SK-N-SH (cell line): ENCODE data around the gene CCNF. TPM values are rescaled to one million over a fixed set of nuclear protein-coding genes. Genes with fewer than 3 reads are reported as not detected.

Experiments used
- CTCF ChIA-PET: fragments of 300-600, 350-600 bp; formaldehyde crosslinking; extraction: SDS; loops from one replicate; lab custom pipeline; 2021; lab: Yijun Ruan, JAX
- POLR2A ChIA-PET: fragments of 350-600 bp; sonication (Branson Sonifier 250); formaldehyde crosslinking; extraction: SDS; loops from one replicate; lab custom pipeline; 2020; ENCODE audit warnings: antibody characterized with exemption, inconsistent platforms; lab: Yijun Ruan, JAX
- DNase-seq: peaks from one replicate; pipeline ENCODE4 v3.0.0; 2012
- H2AFZ ChIP-seq: fragments of 200-600 bp; sonication (generic); 2 replicates; pipeline ENCODE4 v1.8.1; 2016; ENCODE audit warnings: antibody characterized with exemption, mild to moderate bottlenecking, low read depth
- H3F3A ChIP-seq: fragments of 200-600 bp; sonication (generic); replicated peaks from 2 replicates; pipeline ENCODE3; 2016; ENCODE audit warnings: antibody characterized with exemption, mild to moderate bottlenecking; ENCODE audit not compliant: insufficient read depth
- H3K27ac ChIP-seq, 2 experiments: fragments of 200-500 bp in 1 of 2; fragments of 200-600 bp in 1 of 2; sonication (Bioruptor generic) in 1 of 2; sonication (generic), shearing (Covaris generic) in 1 of 2; 2 replicates each; pipeline versions ENCODE4 v1.5.1 to v1.6.1; 2014 to 2016; ENCODE audit warnings: low read depth in 2 of 2, inconsistent platforms in 1 of 2, low read length in 1 of 2, mild to moderate bottlenecking in 1 of 2, mixed read lengths in 1 of 2
- H3K27me3 ChIP-seq: fragments of 200-600 bp; sonication (generic), shearing (Covaris generic); 2 replicates; pipeline ENCODE4 v1.6.1; 2016; ENCODE audit warnings: mixed run types; ENCODE audit not compliant: insufficient read depth
- H3K36me3 ChIP-seq, 2 experiments: fragments of 200-500 bp in 1 of 2; fragments of 200-600 bp in 1 of 2; sonication (Bioruptor generic) in 1 of 2; sonication (generic) in 1 of 2; replicated peaks in 1 of 2; 2 replicates each; pipeline versions ENCODE3 to v1.5.1; 2014 to 2016; ENCODE audit warnings: low read length in 1 of 2, mild to moderate bottlenecking in 1 of 2; ENCODE audit not compliant: insufficient read depth in 2 of 2, control insufficient read depth in 1 of 2
- H3K4me1 ChIP-seq, 2 experiments: fragments of 200-500 bp in 1 of 2; fragments of 200-600 bp in 1 of 2; sonication (Bioruptor generic) in 1 of 2; sonication (generic), shearing (Covaris generic) in 1 of 2; 2 replicates each; pipeline versions ENCODE4 v1.5.1 to v1.6.1; 2014 to 2016; ENCODE audit warnings: low read depth in 1 of 2, low read length in 1 of 2, mixed run types in 1 of 2; ENCODE audit not compliant: insufficient read depth in 2 of 2, control insufficient read depth in 1 of 2
- H3K4me2 ChIP-seq: fragments of 200-600 bp; sonication (generic), shearing (Covaris generic); 2 replicates; pipeline ENCODE4 v1.6.1; 2017; ENCODE audit warnings: mixed run types
- H3K4me3 ChIP-seq, 2 experiments: fragments of 200-500 bp in 1 of 2; fragments of 200-600 bp in 1 of 2; sonication (Bioruptor generic) in 1 of 2; sonication (generic), shearing (Covaris generic) in 1 of 2; 2 replicates each; pipeline versions ENCODE4 v1.5.1 to v1.8.1; 2014 to 2016; ENCODE audit warnings: low read depth in 2 of 2, inconsistent platforms in 1 of 2, low read length in 1 of 2, mild to moderate bottlenecking in 1 of 2, mixed read lengths in 1 of 2, moderate library complexity in 1 of 2
- H3K79me2 ChIP-seq: fragments of 200-600 bp; sonication (generic); 2 replicates; pipeline ENCODE4 v1.8.1; 2017; ENCODE audit warnings: mild to moderate bottlenecking; ENCODE audit not compliant: insufficient read depth
- H3K9ac ChIP-seq: fragments of 200-600 bp; sonication (generic); 2 replicates; pipeline ENCODE4 v1.6.1; 2017; ENCODE audit warnings: mixed run types
- H3K9me2 ChIP-seq: fragments of 200-600 bp; sonication (generic); 2 replicates; pipeline ENCODE4 v1.6.1; 2017; ENCODE audit warnings: mixed run types
- H3K9me3 ChIP-seq: fragments of 200-600 bp; sonication (generic); 2 replicates; pipeline ENCODE4 v1.6.1; 2017; ENCODE audit warnings: mixed run types, mild to moderate bottlenecking, moderate library complexity
- H4K20me1 ChIP-seq: fragments of 200-600 bp; sonication (generic); 2 replicates; pipeline ENCODE4 v1.6.1; 2017; ENCODE audit warnings: mild to moderate bottlenecking, mixed run types; ENCODE audit not compliant: insufficient read depth
- ELF1 ChIP-seq: IDR thresholded peaks from 2 replicates; pipeline ENCODE4 v1.4.0; 2012
- EP300 ChIP-seq, 2 experiments: IDR thresholded peaks; 2 replicates each; pipeline versions ENCODE4 v1.4.0 to v1.6.1; 2012; ENCODE audit warnings: borderline replicate concordance in 1 of 2, low read depth in 1 of 2, low read length in 1 of 2
- EZH2phosphoT487 ChIP-seq: fragments of 200-600 bp; sonication (generic); IDR thresholded peaks from 2 replicates; pipeline ENCODE4 v1.6.1; 2017; ENCODE audit warnings: low read depth, mixed run types, mild to moderate bottlenecking, antibody characterized with exemption, moderate library complexity, borderline replicate concordance
- FOXJ3 ChIP-seq: sonication (generic); formaldehyde crosslinking; IDR thresholded peaks from 2 replicates; pipeline ENCODE4 v1.5.1; 2020; ENCODE audit warnings: mild to moderate bottlenecking, missing genetic modification reagents
- GATA2 ChIP-seq: sonication (generic); formaldehyde crosslinking; IDR thresholded peaks from 2 replicates; pipeline ENCODE4 v1.5.0; 2020; ENCODE audit warnings: mild to moderate bottlenecking, missing genetic modification reagents
- IRF3 ChIP-seq: fragments of 150-350 bp; IDR thresholded peaks from 2 replicates; pipeline ENCODE4 v1.6.1; 2016; ENCODE audit warnings: mild to moderate bottlenecking, low read depth, low read length
- POLR2AphosphoS5 ChIP-seq: IDR thresholded peaks from 2 replicates; pipeline ENCODE4 v1.6.1; 2012; ENCODE audit warnings: low read depth, low read length
- RAD21 ChIP-seq: IDR thresholded peaks from 2 replicates; pipeline ENCODE4 v1.6.1; 2012; ENCODE audit warnings: mild to moderate bottlenecking, low read length
- RCOR1 ChIP-seq: fragments of 150-350 bp; IDR thresholded peaks from 2 replicates; pipeline ENCODE4 v1.6.1; 2017; ENCODE audit warnings: antibody characterized with exemption, low read length
- RFX5 ChIP-seq: IDR thresholded peaks from 2 replicates; pipeline ENCODE4 v1.6.1; 2012; ENCODE audit warnings: mild to moderate bottlenecking, improper control_type of control experiment, low read length
- RXRA ChIP-seq: IDR thresholded peaks from 2 replicates; pipeline ENCODE4 v1.4.0; 2012; ENCODE audit warnings: low read depth, mild to moderate bottlenecking, borderline replicate concordance
- SIN3A ChIP-seq: IDR thresholded peaks from 2 replicates; pipeline ENCODE4 v1.6.1; 2012; ENCODE audit warnings: low read depth, mild to moderate bottlenecking, low read length, moderate library complexity, borderline replicate concordance
- SMC3 ChIP-seq: IDR thresholded peaks from 2 replicates; pipeline ENCODE4 v1.6.1; 2012; ENCODE audit warnings: low read depth, low read length, improper control_type of control experiment
- TCF12 ChIP-seq: IDR thresholded peaks from 2 replicates; pipeline ENCODE4 v1.4.0; 2012
- TEAD4 ChIP-seq: IDR thresholded peaks from 2 replicates; pipeline ENCODE4 v1.4.0; 2012; ENCODE audit warnings: mild to moderate bottlenecking, borderline replicate concordance; ENCODE audit not compliant: insufficient read depth
- USF1 ChIP-seq: IDR thresholded peaks from 2 replicates; pipeline ENCODE4 v1.4.0; 2012; ENCODE audit warnings: low read depth, borderline replicate concordance
- USF2 ChIP-seq: fragments of 150-350 bp; IDR thresholded peaks from 2 replicates; pipeline ENCODE4 v1.6.1; 2017; ENCODE audit warnings: antibody characterized with exemption, low read length, low read depth, borderline replicate concordance
- ZBTB33 ChIP-seq: IDR thresholded peaks from 2 replicates; pipeline ENCODE4 v1.4.0; 2012; ENCODE audit warnings: low read depth, borderline replicate concordance
- WGBS: methylation state at CpG from one replicate; pipeline ENCODE4 v1.1.6; 2017; ENCODE audit warnings: low lambda C conversion rate; 5-methylcytosine and 5-hydroxymethylcytosine counted together
- polyA plus RNA-seq, 3 experiments: library from polyadenylated mRNA; depleted of rRNA; stranded (reverse); fragments of >200 nt; gene quantifications; 2 replicates each; pipeline ENCODE4 v1.2.3, GENCODE V29; 2012

Gene CCNF
- polyA plus RNA-seq, 1 of the 3 experiments (the other 2 are of a cell fraction) = 4.6 TPM

- H3K27ac ChIP-seq = no peak overlapping the region
- H2AFZ ChIP-seq = no peak overlapping the region
- H3K79me2 ChIP-seq = peaks cover 18% of the 10 kb centered on the region
- no peaks in the 10 kb centered on the region for H3K9me2 ChIP-seq
- CTCF ChIA-PET = interaction anchor here (0.9 to 4.1 kb wide), 3 partner anchors 10 to 493 kb away, joined by 3 to 20 read pairs (median 9); partner anchors contain the start of gene GFER
- H3K9me3 ChIP-seq = no peaks in the 10 kb centered on the region
- peaks cover 9% of the 10 kb centered on the region for H3F3A ChIP-seq
- no peak for DNase-seq
- peak overlapping the region; percentile 95 for H3K4me2 ChIP-seq
- TF ChIP-seq TCF12 = no peak
- no peak overlapping the region for H3K4me3 ChIP-seq
- WGBS = 95% methylated on average over 9 of the region's 9 CpGs
- POLR2A ChIA-PET = no interaction called here
- H3K9ac ChIP-seq = no peak overlapping the region
- no peaks in the 10 kb centered on the region for H3K36me3 ChIP-seq
- no peaks in the 10 kb centered on the region for H4K20me1 ChIP-seq
- H3K27me3 ChIP-seq = no peaks in the 10 kb centered on the region
- H3K4me1 ChIP-seq = peaks cover 0 to 47% of the 10 kb centered on the region in 2 experiments; a peak in 3 of 4 replicates
Measured at GRCh38 chr16:2476345-2476720, 47.1 kb downstream of the CCNF start.

GRCh38 chr16:2476741-2477140 is 47.5 kb downstream of the CCNF start:
- 97% methylated on average over 3 of the region's 3 CpGs for WGBS
- H3K27me3 ChIP-seq = no peaks in the 10 kb centered on the region
- H3F3A ChIP-seq = peaks cover 9% of the 10 kb centered on the region
- POLR2A ChIA-PET = interaction anchor here (1.2 kb wide), 1 partner anchor 10 kb away, joined by 3 read pairs; no protein-coding TSS in a partner anchor
- no peak for TF ChIP-seq ZBTB33
- no peak for TF ChIP-seq EZH2phosphoT487
- no peak for TF ChIP-seq RAD21
- no peak for TF ChIP-seq GATA2 (CRISPR knock-in tag)
- TF ChIP-seq USF2 = no peak
- TF ChIP-seq RXRA = no peak
- H3K4me2 ChIP-seq = no peak overlapping the region
- H3K9ac ChIP-seq = no peak overlapping the region
- H3K9me3 ChIP-seq = no peaks in the 10 kb centered on the region
- no peaks in the 10 kb centered on the region for H3K36me3 ChIP-seq
- peaks cover 18% of the 10 kb centered on the region for H3K79me2 ChIP-seq
- no peak overlapping the region for H3K4me3 ChIP-seq
- DNase-seq = no peak
- H3K27ac ChIP-seq = no peak overlapping the region
- H3K9me2 ChIP-seq = no peaks in the 10 kb centered on the region
- H2AFZ ChIP-seq = no peak overlapping the region
- CTCF ChIA-PET = interaction anchor here (4.1 kb wide), 1 partner anchor 25 kb away, joined by 20 read pairs; no protein-coding TSS in a partner anchor
- H4K20me1 ChIP-seq = no peaks in the 10 kb centered on the region
- H3K4me1 ChIP-seq = peaks cover 0 to 47% of the 10 kb centered on the region in 2 experiments; a peak in 3 of 4 replicates

GRCh38 chr16:2477327-2477726 is 48.1 kb downstream of the CCNF start:
- no peak overlapping the region for H3K27ac ChIP-seq
- TF ChIP-seq RFX5 = no peak
- TF ChIP-seq ELF1 = no peak
- no peak for TF ChIP-seq SMC3
- TF ChIP-seq EP300 (IDR thresholded peaks at IDR 0.05; ENCODE audit: borderline replicate concordance in 1 of 2, low read depth in 1 of 2, low read length in 1 of 2) = no peak
- TF ChIP-seq POLR2AphosphoS5 = no peak
- no peak for TF ChIP-seq FOXJ3
- TF ChIP-seq TEAD4 = no peak
- no peak for TF ChIP-seq EZH2phosphoT487
- no peak for TF ChIP-seq RCOR1
- no peak for TF ChIP-seq IRF3
- TF ChIP-seq USF1 = no peak
- TF ChIP-seq SIN3A = no peak

More at GRCh38 chr16:2477327-2477726, 48.1 kb downstream of the CCNF start:
- peaks cover 1 to 47% of the 10 kb centered on the region in 2 experiments for H3K4me1 ChIP-seq
- H3K27me3 ChIP-seq = no peaks in the 10 kb centered on the region
- ChIA-PET CTCF (interaction anchor here (0.8 to 4.1 kb wide), 4 partner anchors 9 to 38 kb away, joined by 3 to 20 read pairs (median 6); no protein-coding TSS in a partner anchor), POLR2A (interaction anchor here (1.2 kb wide), 2 partner anchors 10 to 37 kb away, joined by 3 read pairs; no protein-coding TSS in a partner anchor)
- peaks cover 9% of the 10 kb centered on the region for H3F3A ChIP-seq
- 93% methylated on average over 3 of the region's 3 CpGs for WGBS
- DNase-seq = no peak
- H3K36me3 ChIP-seq = no peaks in the 10 kb centered on the region
- no peaks in the 10 kb centered on the region for H3K9me2 ChIP-seq
- no peak overlapping the region for H3K4me2 ChIP-seq
- no peaks in the 10 kb centered on the region for H4K20me1 ChIP-seq
- no peaks in the 10 kb centered on the region for H3K9me3 ChIP-seq
- no peak overlapping the region for H2AFZ ChIP-seq
- H3K9ac ChIP-seq = no peak overlapping the region
- H3K79me2 ChIP-seq = peaks cover 18% of the 10 kb centered on the region
- H3K4me3 ChIP-seq = no peak overlapping the region
